Renal pelvis (tissue), 12 donors: ENCODE data around the gene CABP2. TPM values are rescaled to one million over a fixed set of nuclear protein-coding genes. Genes with fewer than 3 reads are reported as not detected.
A peak's percentile ranks its signal among the peaks of the same experiment; 100 is the strongest.
"Not testable (repeated sequence)": the region's sequence is repeated elsewhere in the genome, so short reads cannot be mapped to it uniquely, and the experiment has no call there.

Source experiments
- DNase-seq: peaks from one replicate; pipeline ENCODE4 v3.0.0-alpha.2; 2013
- long read RNA-seq, 16 experiments: transcript quantifications; one replicate each; lab custom pipeline, GENCODE V29; 2026
- polyA plus RNA-seq, 3 donors: library from polyadenylated mRNA; unstranded; fragments of 120-200 nt; gene quantifications; one replicate each; pipeline ENCODE4 v1.2.1, GENCODE V29; 2013; ENCODE audit not compliant: insufficient read length in 3 of 3

Gene CABP2
- polyA plus RNA-seq, result under 1 TPM; 0.26 to 0.49 (median 0.40) TPM
- long read RNA-seq, donor 1, result 0 reads
- long read RNA-seq, donor 2, result 0 reads
- long read RNA-seq, donor 3, result 0 reads
- long read RNA-seq, donor 4, result 0 reads
- long read RNA-seq, donor 5, result 0 reads
- long read RNA-seq, donor 6, result 0 reads
- long read RNA-seq, donor 7, result 0 reads
- long read RNA-seq, donor 8, result 0 reads
- long read RNA-seq, donor 9, result 0 reads
- long read RNA-seq, donor 10, result 0 reads
- long read RNA-seq, donor 11, result 0 reads
- long read RNA-seq, donor 12, result 0 reads
- long read RNA-seq, donor 13, partial matches to known transcripts, result 771 of 1,295 reads
- long read RNA-seq, donor 13, other reads (novel, unspliced or antisense), result 524 of 1,295 reads
- long read RNA-seq, donor 14, result 0 reads
- long read RNA-seq, donor 15, result 0 reads
- long read RNA-seq, donor 16, result 0 reads

GRCh38 chr11:67522844-67523555 is at the start of gene CABP2:
CABP2 (minus strand) TSS chr11:67523446; CDS start chr11:67523326, 120 bp downstream.
- DNase-seq, result no peak

GRCh38 chr11:67572747-67573419 is 49.6 kb upstream of the CABP2 start:
- peak; percentile 53 for DNase-seq

- DNase-seq, result no peak
Measured at GRCh38 chr11:67572305-67572704, 49.1 kb upstream of the CABP2 start.

- DNase-seq, result no peak
Measured at GRCh38 chr11:67571443-67571842, 48.2 kb upstream of the CABP2 start.

- DNase-seq, result no peak
Measured at GRCh38 chr11:67564230-67564629, 41.0 kb upstream of the CABP2 start.

GRCh38 chr11:67563705-67564114 is 40.5 kb upstream of the CABP2 start:
- not testable (repeated sequence) for DNase-seq

- no peak for DNase-seq
Measured at GRCh38 chr11:67562963-67563704, 39.9 kb upstream of the CABP2 start.

- DNase-seq, result peak; percentile 69
Measured at GRCh38 chr11:67561971-67562619, 38.8 kb upstream of the CABP2 start.

GRCh38 chr11:67558084-67558772 is 35.0 kb upstream of the CABP2 start:
- no peak for DNase-seq

- no peak for DNase-seq
Measured at GRCh38 chr11:67556244-67556643, 33.0 kb upstream of the CABP2 start.

GRCh38 chr11:67551697-67552096 is 28.5 kb upstream of the CABP2 start:
- not testable (repeated sequence) for DNase-seq

GRCh38 chr11:67551127-67551526 is 27.9 kb upstream of the CABP2 start:
- DNase-seq, result no peak

- no peak for DNase-seq
Measured at GRCh38 chr11:67548555-67549110, 25.4 kb upstream of the CABP2 start.

GRCh38 chr11:67548112-67548511 is 24.9 kb upstream of the CABP2 start:
- not testable (repeated sequence) for DNase-seq

GRCh38 chr11:67545280-67545679 is 22.0 kb upstream of the CABP2 start:
- no peak for DNase-seq

GRCh38 chr11:67544616-67545242 is 21.5 kb upstream of the CABP2 start:
- no peak for DNase-seq

- DNase-seq, result no peak
Measured at GRCh38 chr11:67543585-67543984, 20.3 kb upstream of the CABP2 start.

- no peak for DNase-seq
Measured at GRCh38 chr11:67542971-67543370, 19.7 kb upstream of the CABP2 start.

- DNase-seq, result no peak
Measured at GRCh38 chr11:67542169-67542568, 18.9 kb upstream of the CABP2 start.

- no peak for DNase-seq
Measured at GRCh38 chr11:67541198-67541597, 18.0 kb upstream of the CABP2 start.
